22Rv1 (cell line): ENCODE data around the gene PCDHGB6.
"Not testable (repeated sequence)": the region's sequence is repeated elsewhere in the genome, so short reads cannot be mapped to it uniquely, and the experiment has no call there.

Experiments
- ZFX ChIP-seq: fragments of 450-650 bp; IDR thresholded peaks from 2 replicates; pipeline ENCODE4 v1.6.1; 2017; ENCODE audit warnings: antibody characterized with exemption, borderline replicate concordance
- TF ChIP-seq, protein P1 (sequence below): fragments of 450-650 bp; IDR thresholded peaks from 2 replicates; pipeline ENCODE4 v1.5.1; 2017; ENCODE audit warnings: mild to moderate bottlenecking

- TF ChIP-seq, protein P1, sequence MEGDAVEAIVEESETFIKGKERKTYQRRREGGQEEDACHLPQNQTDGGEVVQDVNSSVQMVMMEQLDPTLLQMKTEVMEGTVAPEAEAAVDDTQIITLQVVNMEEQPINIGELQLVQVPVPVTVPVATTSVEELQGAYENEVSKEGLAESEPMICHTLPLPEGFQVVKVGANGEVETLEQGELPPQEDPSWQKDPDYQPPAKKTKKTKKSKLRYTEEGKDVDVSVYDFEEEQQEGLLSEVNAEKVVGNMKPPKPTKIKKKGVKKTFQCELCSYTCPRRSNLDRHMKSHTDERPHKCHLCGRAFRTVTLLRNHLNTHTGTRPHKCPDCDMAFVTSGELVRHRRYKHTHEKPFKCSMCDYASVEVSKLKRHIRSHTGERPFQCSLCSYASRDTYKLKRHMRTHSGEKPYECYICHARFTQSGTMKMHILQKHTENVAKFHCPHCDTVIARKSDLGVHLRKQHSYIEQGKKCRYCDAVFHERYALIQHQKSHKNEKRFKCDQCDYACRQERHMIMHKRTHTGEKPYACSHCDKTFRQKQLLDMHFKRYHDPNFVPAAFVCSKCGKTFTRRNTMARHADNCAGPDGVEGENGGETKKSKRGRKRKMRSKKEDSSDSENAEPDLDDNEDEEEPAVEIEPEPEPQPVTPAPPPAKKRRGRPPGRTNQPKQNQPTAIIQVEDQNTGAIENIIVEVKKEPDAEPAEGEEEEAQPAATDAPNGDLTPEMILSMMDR, result not testable (repeated sequence)
- TF ChIP-seq ZFX, result not testable (repeated sequence)
These were observed 24.5 kb downstream of the PCDHGB6 start for GRCh38 chr5:141432308-141432707.
